Glomerular visceral epithelial cell (primary cell): ENCODE measurements around the gene PINK1.

Source experiments
- DNase-seq: peaks from one replicate; pipeline ENCODE4 v3.0.0-alpha.2; 2016; ENCODE audit errors: extremely low spot score

The PINK1 gene

GRCh38 chr1:20610970-20611369, 22.3 kb upstream of the PINK1 start:
- DNase-seq, result no peak

- DNase-seq, result no peak
Observed at GRCh38 chr1:20611652-20612051, 21.6 kb upstream of the PINK1 start.

DNA sequence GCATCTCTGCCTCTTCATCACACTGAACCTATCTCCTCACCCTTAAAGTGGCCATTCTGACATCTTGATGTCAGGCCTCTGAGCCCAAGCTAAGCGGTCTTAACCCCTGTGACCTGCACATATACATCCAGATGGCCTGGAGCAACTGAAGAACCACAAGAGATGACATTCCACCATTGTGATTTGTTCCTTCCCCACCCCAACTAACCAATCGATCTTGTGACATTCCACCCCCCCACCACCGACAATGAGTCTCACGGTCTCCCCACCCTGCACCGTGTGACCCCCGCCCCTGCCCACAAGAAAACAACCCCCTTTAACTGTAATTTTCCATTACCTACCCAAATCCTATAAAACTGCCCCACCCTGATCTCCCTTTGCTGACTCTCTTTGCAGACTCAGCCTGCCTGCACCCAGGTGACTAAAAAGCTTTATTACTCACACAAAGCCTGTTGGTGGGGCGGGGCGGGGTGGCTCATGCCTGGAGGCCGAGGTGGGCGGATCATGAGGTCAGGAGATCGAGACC, 21.0 kb upstream of the PINK1 start:
- peak; percentile 22 for DNase-seq

- no peak for DNase-seq
Observed at GRCh38 chr1:20614131-20614579, 19.1 kb upstream of the PINK1 start.

GRCh38 chr1:20615946-20616846, 17.1 kb upstream of the PINK1 start:
- DNase-seq, result no peak

DNA sequence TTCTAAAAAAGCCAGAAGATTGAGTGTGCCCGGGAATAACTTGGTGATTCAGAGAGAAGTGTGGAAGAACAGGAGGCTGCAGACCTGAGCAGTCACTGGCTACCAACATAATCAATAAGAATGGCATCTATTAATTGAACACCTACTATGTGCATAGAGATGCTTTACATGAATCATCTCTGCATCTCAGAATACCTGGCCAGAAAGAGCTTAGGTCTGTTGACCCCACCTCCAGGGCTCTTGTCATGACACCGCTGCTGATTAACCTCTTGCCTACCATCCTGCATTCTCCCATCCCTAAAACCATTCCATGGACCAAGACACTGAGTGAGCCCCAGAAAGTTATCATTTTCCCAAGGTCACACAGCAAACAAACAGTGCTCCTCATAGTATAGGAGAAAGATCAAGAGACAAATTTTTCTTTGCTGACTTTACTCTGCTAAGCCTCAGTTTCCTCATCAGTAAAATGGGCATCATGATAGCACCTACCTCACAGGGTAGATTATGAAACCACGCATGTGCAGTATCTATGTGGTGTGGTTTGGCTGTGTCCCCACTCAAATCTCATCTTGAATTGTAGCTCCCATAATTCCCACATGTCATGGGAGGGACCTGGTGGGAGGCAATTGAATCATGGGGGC, 16.3 kb upstream of the PINK1 start:
- no peak for DNase-seq

DNA sequence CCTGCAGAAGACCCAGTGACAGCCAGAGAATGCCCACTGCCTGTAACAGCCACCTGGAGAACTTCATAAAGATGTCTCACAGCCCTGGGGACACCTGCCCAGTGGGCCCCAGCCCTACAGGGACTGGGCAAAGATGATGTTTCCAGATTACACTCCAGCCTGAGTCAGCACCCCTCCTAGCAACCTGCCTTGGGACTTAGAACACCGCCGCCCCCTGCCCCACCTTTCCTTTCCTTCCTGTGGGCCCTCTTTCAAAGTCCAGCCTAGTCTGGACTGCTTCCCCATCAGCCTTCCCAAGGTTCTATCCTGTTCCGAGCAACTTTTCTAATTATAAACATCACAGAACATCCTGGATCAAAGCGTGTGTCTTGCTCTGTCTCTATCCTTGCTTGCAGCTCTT, 14.7 kb upstream of the PINK1 start:
- no peak for DNase-seq

DNA sequence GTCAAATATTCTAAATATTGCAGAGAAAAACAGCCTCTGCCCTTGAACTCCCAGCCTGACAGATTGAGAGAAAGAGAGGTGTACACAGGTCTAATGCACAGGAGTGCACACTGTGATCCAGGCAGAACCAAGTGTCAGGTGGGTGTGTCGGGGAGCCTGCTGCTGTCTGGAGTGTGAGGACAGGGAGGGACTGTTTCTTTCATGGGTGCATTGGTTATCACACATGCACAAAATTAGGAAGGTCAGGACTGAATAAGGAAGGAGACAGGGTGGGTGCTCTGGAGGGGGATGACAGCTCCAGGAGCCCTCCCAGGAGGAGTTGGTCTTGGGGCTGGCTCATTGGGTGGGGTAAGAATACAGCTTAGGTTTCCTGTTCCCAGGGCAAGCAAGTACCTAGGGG, 13.3 kb upstream of the PINK1 start:
- DNase-seq, result no peak

DNA sequence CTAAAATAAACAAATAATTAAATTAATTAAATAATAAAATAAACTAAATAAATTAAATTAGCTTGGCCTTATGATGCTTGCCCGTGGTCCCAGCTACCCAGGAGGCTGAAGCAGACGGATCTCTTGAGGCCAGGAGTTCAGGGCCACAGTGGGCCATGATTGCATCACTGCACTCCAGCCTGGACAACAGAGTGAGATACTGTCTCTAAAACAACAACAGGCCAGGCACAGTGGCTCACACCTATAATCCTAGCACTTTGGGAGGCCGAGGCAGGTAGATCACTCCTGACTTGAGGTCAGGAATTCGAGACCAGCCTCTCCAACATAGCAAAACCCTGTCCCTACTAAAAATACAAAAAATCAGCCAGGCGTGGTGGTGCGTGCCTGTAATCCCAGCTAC, 12.2 kb upstream of the PINK1 start:
- no peak for DNase-seq

GRCh38 chr1:20624709-20625108, 8.5 kb upstream of the PINK1 start:
- no peak for DNase-seq

DNA sequence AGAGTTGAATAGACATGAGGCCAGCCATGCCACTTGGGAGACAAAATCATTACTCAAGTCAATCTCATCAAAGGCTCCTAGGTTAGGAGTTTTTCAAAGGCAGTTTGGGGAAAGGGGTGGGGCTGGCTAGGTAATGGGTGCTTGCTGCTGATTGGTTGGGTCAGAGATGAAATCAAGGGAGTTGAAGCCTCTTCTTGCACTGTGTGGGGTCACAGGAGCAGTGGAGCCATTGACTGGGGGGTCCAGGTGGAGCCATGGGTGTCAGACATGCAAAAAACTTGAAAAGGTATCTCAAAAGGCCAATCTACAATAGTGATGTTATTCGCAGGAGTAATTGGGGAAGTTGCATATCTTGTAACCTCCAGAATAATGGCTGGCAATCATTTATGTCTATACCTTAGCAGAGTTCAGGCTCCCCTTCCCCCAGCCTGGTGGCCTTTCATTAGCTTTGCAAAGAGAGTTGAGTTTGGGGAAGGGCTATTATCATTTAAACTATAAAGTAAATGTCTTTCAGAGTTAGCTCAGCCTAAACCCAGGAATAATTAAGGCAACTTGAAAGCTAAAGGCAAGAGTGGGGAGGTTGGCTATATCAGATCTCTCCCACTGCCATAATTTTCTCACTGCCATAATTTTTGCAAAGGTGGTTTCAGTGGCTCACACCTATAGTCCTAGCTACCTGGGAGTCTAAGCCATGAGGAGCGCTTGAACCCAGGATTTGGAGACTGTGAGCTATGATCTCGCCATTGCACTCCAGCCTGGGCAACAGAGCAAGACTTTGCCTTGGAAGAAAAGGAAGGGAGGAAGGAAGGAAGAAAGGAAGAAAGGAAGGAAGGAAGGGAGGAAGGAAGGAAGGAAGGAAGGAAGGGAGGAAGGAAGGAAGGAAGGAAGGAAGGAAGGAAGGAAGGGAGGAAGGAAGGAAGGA, 7.8 kb upstream of the PINK1 start:
- DNase-seq, result no peak

DNA sequence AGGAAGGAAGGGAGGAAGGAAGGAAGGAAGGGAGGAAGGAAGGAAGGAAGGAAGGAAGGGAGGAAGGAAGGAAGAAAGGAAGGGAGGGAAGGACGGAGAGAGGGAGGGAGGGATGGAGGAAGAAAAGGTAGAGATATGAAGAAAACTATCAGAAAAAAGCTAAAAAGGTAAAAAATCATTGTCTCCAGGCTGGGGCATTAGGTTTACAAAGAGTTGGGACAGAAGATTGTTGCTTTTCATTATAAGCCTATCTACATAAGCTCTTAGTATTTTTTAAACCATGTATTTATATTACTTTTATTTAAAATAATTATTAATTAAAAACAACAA, 7.2 kb upstream of the PINK1 start:
- no peak for DNase-seq

GRCh38 chr1:20626524-20626923, 6.7 kb upstream of the PINK1 start:
- DNase-seq, result no peak

DNA sequence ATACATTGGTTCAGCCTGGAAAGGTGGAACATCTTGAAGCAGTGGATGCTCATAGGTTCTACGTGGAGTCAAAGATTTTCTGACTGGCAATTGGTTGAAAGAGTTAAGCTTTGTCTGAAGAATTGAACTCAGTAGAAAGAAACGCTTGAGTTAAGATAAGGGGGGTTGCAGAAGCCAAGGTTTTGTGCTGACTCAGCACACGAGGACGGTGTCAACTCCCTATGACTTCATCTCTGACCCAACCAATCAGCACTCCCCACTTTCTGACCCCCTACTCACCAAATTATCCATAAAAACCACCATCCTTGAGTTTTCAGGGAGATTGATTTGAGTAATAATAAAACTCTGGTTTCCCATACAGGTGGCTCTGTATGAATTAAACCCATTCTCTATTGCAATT, 2.5 kb upstream of the PINK1 start:
- DNase-seq, result no peak

DNA sequence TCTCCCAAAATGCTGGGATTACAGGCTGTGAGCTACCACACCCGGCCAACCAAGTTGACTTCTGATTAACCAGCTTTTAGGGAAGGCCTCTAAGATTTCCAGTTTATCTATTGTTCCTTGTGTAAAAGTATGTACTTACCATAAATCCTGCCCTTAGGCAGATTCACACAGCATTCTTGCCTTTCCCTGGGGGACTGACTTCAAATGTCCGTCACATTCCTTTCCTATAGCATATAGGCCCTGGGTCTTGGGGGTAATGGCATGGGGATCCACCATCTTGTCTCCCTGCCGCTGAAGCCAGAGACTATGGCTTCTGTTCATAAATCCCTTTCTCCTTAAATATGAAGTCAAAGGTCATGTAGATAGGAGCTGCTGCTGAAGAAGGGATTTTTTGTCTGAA, 872 bp upstream of the PINK1 start:
- no peak for DNase-seq

DNA sequence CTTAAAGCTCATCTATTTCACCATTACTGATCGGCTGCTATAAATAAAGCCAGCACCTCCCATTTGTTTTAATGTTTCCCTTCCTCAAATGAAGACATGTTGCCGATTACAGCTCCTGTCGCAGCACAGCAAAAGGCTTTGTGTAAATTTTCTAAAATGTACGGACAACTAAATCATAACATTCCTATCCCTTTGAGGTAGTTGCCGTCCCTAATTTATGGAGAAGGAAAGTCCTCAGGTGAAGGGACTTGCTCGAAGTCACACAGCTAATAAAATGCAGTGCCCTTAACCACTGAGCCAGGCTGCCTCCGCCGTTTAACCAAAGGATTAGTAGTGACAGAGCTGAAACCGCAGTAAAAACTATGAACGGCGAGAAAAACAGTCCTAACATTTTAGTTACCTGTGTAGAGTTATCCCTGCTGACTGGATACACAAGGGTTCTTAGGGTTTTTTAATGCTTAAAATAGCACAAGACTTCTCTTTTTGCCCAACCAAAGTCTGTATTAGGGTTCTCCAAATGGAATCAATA, 871 bp downstream of the PINK1 start:
- DNase-seq, result no peak

GRCh38 chr1:20634594-20635084, 1.4 kb downstream of the PINK1 start:
- peak; percentile 61 for DNase-seq

DNA sequence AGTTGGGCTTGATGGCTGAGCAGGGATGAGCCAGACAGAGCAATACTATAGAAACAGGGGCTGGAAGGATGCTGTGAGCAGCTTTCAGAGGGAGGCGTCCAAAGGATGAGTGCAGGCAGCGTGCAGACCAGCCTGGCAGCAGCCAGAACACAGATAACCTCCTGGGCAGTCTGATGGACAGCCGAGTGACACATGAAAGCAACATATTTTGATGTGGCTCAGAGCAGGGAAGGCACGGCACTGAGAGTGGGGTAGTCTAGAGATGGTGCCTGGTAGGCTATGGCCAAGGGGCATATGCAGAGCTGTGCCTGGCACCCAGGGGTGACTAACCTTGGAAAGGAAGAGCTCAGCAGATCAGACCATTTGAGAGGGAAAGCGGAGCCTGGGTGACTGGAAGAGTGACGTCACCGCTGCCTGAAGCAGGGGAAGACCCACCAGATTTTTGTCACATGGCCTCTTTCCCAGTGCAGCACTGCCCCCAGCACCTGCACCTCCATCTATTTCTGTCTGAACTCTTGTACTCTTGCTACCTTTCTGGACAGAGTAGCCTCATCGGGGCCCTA, 3.6 kb downstream of the PINK1 start:
- DNase-seq, result no peak

- DNase-seq, result peak; percentile 61
Observed at GRCh38 chr1:20640183-20640597, 6.9 kb downstream of the PINK1 start.

GRCh38 chr1:20641975-20642374, 8.7 kb downstream of the PINK1 start:
- no peak for DNase-seq

DNA sequence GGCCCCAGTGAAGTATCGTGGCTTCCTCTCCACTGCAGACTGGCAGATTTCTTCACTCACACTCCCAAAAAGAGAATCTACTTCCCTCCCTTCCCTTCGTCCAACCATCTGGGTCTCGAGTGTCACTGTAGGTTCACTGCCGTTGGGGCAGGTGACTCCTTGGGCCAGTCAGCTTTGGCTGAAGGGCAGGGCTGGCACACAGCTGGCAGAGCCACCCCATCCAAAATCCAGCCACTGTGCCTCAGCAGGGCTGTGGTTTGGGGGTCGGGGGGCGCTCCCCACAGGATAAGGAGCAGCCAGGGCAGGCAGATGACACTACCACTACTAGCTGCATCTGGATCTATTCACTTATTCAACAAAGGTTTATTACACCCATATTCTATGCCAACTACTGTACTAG, 9.8 kb downstream of the PINK1 start:
- DNase-seq, result no peak
